ENCODE results near the gene ZNF148. TPM values are rescaled to one million over a fixed set of nuclear protein-coding genes. Genes with fewer than 3 reads are reported as not detected.
A peak's percentile ranks its signal among the peaks of the same experiment; 100 is the strongest.
"Not testable (repeated sequence)": the region's sequence is repeated elsewhere in the genome, so short reads cannot be mapped to it uniquely, and the experiment has no call there.

Gene ZNF148
- total and polyA plus RNA-seq, 7 experiments from 2014 or later, result 36.3 to 101 (median 58.6) TPM

GRCh38 chr3:125394406-125394805 is 19.3 kb upstream of the ZNF148 start:
- peaks cover 0 to 2% (median 0%) of the 10 kb centered on the region in 11 donors for H3K9me3 Mint-ChIP-seq
- POLR2A ChIA-PET, result no interaction called here
- no peak for DNase-seq

GRCh38 chr3:125389282-125389681 is 14.2 kb upstream of the ZNF148 start:
- Histone ChIP-seq H3K9me3 (ENCODE audit: control insufficient read depth in 2 of 3, low read length in 3 of 3) (no peaks in the 10 kb centered on the region), H3K27me3 (ENCODE audit: control insufficient read depth in 2 of 2, insufficient read depth in 2 of 2, low read length in 2 of 2) (no peaks in the 10 kb centered on the region), H3K36me3 (ENCODE audit: control insufficient read depth in 2 of 3, insufficient read depth in 3 of 3, low read length in 3 of 3) (no peaks in the 10 kb centered on the region), H3K27ac (ENCODE audit: low read depth, low read length) (no peak overlapping the region), H3K4me3 (ENCODE audit: low read length) (no peak overlapping the region), H3K4me1 (ENCODE audit: control insufficient read depth in 2 of 2, insufficient read depth in 2 of 2, low read length in 2 of 2) (peaks cover 7 to 11% of the 10 kb centered on the region in 2 donors)
- H3K4me3 Mint-ChIP-seq, result peak overlapping the region in 9 of 10 donors; percentile 3 to 72 (median 62)
- H3K36me3 Mint-ChIP-seq, result peaks cover 0 to 2% (median 0%) of the 10 kb centered on the region in 5 donors
- intact Hi-C loops (cut with micrococcal nuclease), result no loop called here
- ATAC-seq (no peak), DNase-seq (peak in 3 of 9 donors; percentile 3 to 6 (median 6))
- peak overlapping the region in 6 of 9 donors; percentile 2 to 60 (median 8) for H3K27ac Mint-ChIP-seq
- POLR2A ChIA-PET, result interaction anchor here (0.6 to 1.0 kb wide), 2 partner anchors 14 to 127 kb away, joined by 3 to 4 read pairs; partner anchors contain the start of gene ZNF148
- peaks cover 11 to 26% (median 20%) of the 10 kb centered on the region in 7 donors for H3K4me1 Mint-ChIP-seq
- H3K9me3 Mint-ChIP-seq, result peaks cover 0 to 2% (median 0%) of the 10 kb centered on the region in 11 donors
- CTCF ChIA-PET, result interaction anchor here (0.5 kb wide), 1 partner anchor 83 kb away, joined by 3 read pairs; no protein-coding TSS in a partner anchor
- H3K27me3 Mint-ChIP-seq, result peaks cover 0 to 19% (median 7%) of the 10 kb centered on the region in 5 donors

More at GRCh38 chr3:125394406-125394805, 19.3 kb upstream of the ZNF148 start:
- intact Hi-C loops (cut with micrococcal nuclease), result no loop called here
- Histone ChIP-seq H3K4me1 (ENCODE audit: control insufficient read depth in 2 of 2, insufficient read depth in 2 of 2, low read length in 2 of 2) (peaks cover 3 to 5% of the 10 kb centered on the region in 2 donors), H3K36me3 (ENCODE audit: control insufficient read depth in 2 of 3, insufficient read depth in 3 of 3, low read length in 3 of 3) (no peaks in the 10 kb centered on the region), H3K27me3 (ENCODE audit: control insufficient read depth in 2 of 2, insufficient read depth in 2 of 2, low read length in 2 of 2) (peaks cover 0 to 3% of the 10 kb centered on the region in 2 donors), H3K9me3 (ENCODE audit: control insufficient read depth in 2 of 3, low read length in 3 of 3) (no peaks in the 10 kb centered on the region), H3K27ac (ENCODE audit: low read depth, low read length) (no peak overlapping the region), H3K4me3 (ENCODE audit: low read length) (no peak overlapping the region)
- H3K27me3 Mint-ChIP-seq, result peaks cover 6 to 40% (median 11%) of the 10 kb centered on the region in 5 donors
- no peaks in the 10 kb centered on the region for H3K36me3 Mint-ChIP-seq
- H3K4me1 Mint-ChIP-seq, result peaks cover 5 to 14% (median 10%) of the 10 kb centered on the region in 7 donors
- H3K4me3 Mint-ChIP-seq, result no peak overlapping the region
- H3K27ac Mint-ChIP-seq, result no peak overlapping the region
- CTCF ChIA-PET, result no interaction called here
- no peak for ATAC-seq

- H3K27me3 ChIP-seq (ENCODE audit: control insufficient read depth in 2 of 2, insufficient read depth in 2 of 2, low read length in 2 of 2); H3K27ac Mint-ChIP-seq; DNase-seq; intact Hi-C loops (cut with micrococcal nuclease); H3K36me3 Mint-ChIP-seq; H3K27ac ChIP-seq (ENCODE audit: low read depth, low read length); H3K9me3 Mint-ChIP-seq; CTCF ChIA-PET; H3K36me3 ChIP-seq (ENCODE audit: control insufficient read depth in 2 of 3, insufficient read depth in 3 of 3, low read length in 3 of 3); H3K4me3 ChIP-seq (ENCODE audit: low read length); H3K9me3 ChIP-seq (ENCODE audit: control insufficient read depth in 2 of 3, low read length in 3 of 3); ATAC-seq; POLR2A ChIA-PET: not testable (repeated sequence)
- H3K27me3 Mint-ChIP-seq, result peaks cover 0 to 15% (median 4%) of the 10 kb centered on the region in 5 donors
- H3K4me3 Mint-ChIP-seq, result peak overlapping the region in 1 of 10 donors; percentile 18
- H3K4me1 Mint-ChIP-seq, result peaks cover 10 to 20% (median 16%) of the 10 kb centered on the region in 7 donors
- H3K4me1 ChIP-seq (ENCODE audit: control insufficient read depth in 2 of 2, insufficient read depth in 2 of 2, low read length in 2 of 2), result peaks cover 7 to 11% of the 10 kb centered on the region in 2 donors
Measured at GRCh38 chr3:125388369-125388768, 13.2 kb upstream of the ZNF148 start.

GRCh38 chr3:125386811-125387210 is 11.7 kb upstream of the ZNF148 start:
- H3K36me3 Mint-ChIP-seq, result peaks cover 0 to 2% (median 0%) of the 10 kb centered on the region in 5 donors
- Histone ChIP-seq H3K36me3 (ENCODE audit: control insufficient read depth in 2 of 3, insufficient read depth in 3 of 3, low read length in 3 of 3) (no peaks in the 10 kb centered on the region), H3K9me3 (ENCODE audit: control insufficient read depth in 2 of 3, low read length in 3 of 3) (no peaks in the 10 kb centered on the region), H3K27ac (ENCODE audit: low read depth, low read length) (no peak overlapping the region), H3K4me3 (ENCODE audit: low read length) (no peak overlapping the region), H3K4me1 (ENCODE audit: control insufficient read depth in 2 of 2, insufficient read depth in 2 of 2, low read length in 2 of 2) (peaks cover 7 to 16% of the 10 kb centered on the region in 2 donors), H3K27me3 (ENCODE audit: control insufficient read depth in 2 of 2, insufficient read depth in 2 of 2, low read length in 2 of 2) (no peaks in the 10 kb centered on the region)
- DNase-seq, result no peak
- intact Hi-C loops (cut with micrococcal nuclease), result no loop called here
- peaks cover 16 to 30% (median 21%) of the 10 kb centered on the region in 7 donors for H3K4me1 Mint-ChIP-seq
- no peak overlapping the region for H3K4me3 Mint-ChIP-seq
- POLR2A ChIA-PET, result no interaction called here
- no peak for ATAC-seq
- H3K9me3 Mint-ChIP-seq, result peaks cover 0 to 2% (median 0%) of the 10 kb centered on the region in 11 donors
- no peak overlapping the region for H3K27ac Mint-ChIP-seq
- peaks cover 0 to 21% (median 5%) of the 10 kb centered on the region in 5 donors for H3K27me3 Mint-ChIP-seq
- CTCF ChIA-PET, result no interaction called here

- peaks cover 0 to 18% (median 5%) of the 10 kb centered on the region in 5 donors for H3K27me3 Mint-ChIP-seq
- CTCF ChIA-PET, result no interaction called here
- intact Hi-C loops (cut with micrococcal nuclease), result loop anchor here in 1 of 2 donors (5.0 kb wide), 1 partner anchor 241 kb away; no protein-coding TSS in a partner anchor
- H3K4me1 Mint-ChIP-seq, result peaks cover 10 to 23% (median 16%) of the 10 kb centered on the region in 7 donors
- Histone ChIP-seq H3K36me3 (ENCODE audit: control insufficient read depth in 2 of 3, insufficient read depth in 3 of 3, low read length in 3 of 3) (no peaks in the 10 kb centered on the region), H3K27ac (ENCODE audit: low read depth, low read length) (no peak overlapping the region), H3K9me3 (ENCODE audit: control insufficient read depth in 2 of 3, low read length in 3 of 3) (no peaks in the 10 kb centered on the region), H3K4me1 (ENCODE audit: control insufficient read depth in 2 of 2, insufficient read depth in 2 of 2, low read length in 2 of 2) (peaks cover 0 to 10% of the 10 kb centered on the region in 2 donors), H3K4me3 (ENCODE audit: low read length) (no peak overlapping the region), H3K27me3 (ENCODE audit: control insufficient read depth in 2 of 2, insufficient read depth in 2 of 2, low read length in 2 of 2) (no peaks in the 10 kb centered on the region)
- H3K4me3 Mint-ChIP-seq, result no peak overlapping the region
- peaks cover 0 to 2% (median 0%) of the 10 kb centered on the region in 5 donors for H3K36me3 Mint-ChIP-seq
- POLR2A ChIA-PET, result no interaction called here
- ATAC-seq, result no peak
- peak overlapping the region in 1 of 9 donors; percentile 11 for H3K27ac Mint-ChIP-seq
- DNase-seq, result no peak
- peaks cover 0 to 2% (median 0%) of the 10 kb centered on the region in 11 donors for H3K9me3 Mint-ChIP-seq
Measured at GRCh38 chr3:125383744-125384143, 8.6 kb upstream of the ZNF148 start.

GRCh38 chr3:125382298-125382697 is 7.2 kb upstream of the ZNF148 start:
- ChIA-PET CTCF (no interaction called here), POLR2A (interaction anchor here (1.1 to 1.2 kb wide), 2 partner anchors 9 to 26 kb away, joined by 3 to 4 read pairs; no protein-coding TSS in a partner anchor)
- H3K27ac ChIP-seq (ENCODE audit: low read depth, low read length), result no peak overlapping the region
- H3K36me3 ChIP-seq (ENCODE audit: control insufficient read depth in 2 of 3, insufficient read depth in 3 of 3, low read length in 3 of 3), result no peaks in the 10 kb centered on the region
- H3K4me3 ChIP-seq (ENCODE audit: low read length), result no peak overlapping the region
- H3K4me1 ChIP-seq (ENCODE audit: control insufficient read depth in 2 of 2, insufficient read depth in 2 of 2, low read length in 2 of 2), result peaks cover 0 to 10% of the 10 kb centered on the region in 2 donors
- H3K27ac Mint-ChIP-seq, result peak overlapping the region in 1 of 9 donors; percentile 6
- DNase-seq (no peak), ATAC-seq (no peak)
- peaks cover 0 to 2% (median 0%) of the 10 kb centered on the region in 5 donors for H3K36me3 Mint-ChIP-seq
- H3K27me3 ChIP-seq (ENCODE audit: control insufficient read depth in 2 of 2, insufficient read depth in 2 of 2, low read length in 2 of 2), result no peaks in the 10 kb centered on the region
- H3K9me3 Mint-ChIP-seq, result peaks cover 0 to 2% (median 0%) of the 10 kb centered on the region in 11 donors
- peaks cover 10 to 23% (median 12%) of the 10 kb centered on the region in 7 donors for H3K4me1 Mint-ChIP-seq
- peak overlapping the region in 2 of 10 donors; percentile 1 to 23 for H3K4me3 Mint-ChIP-seq
- no peaks in the 10 kb centered on the region for H3K9me3 ChIP-seq (ENCODE audit: control insufficient read depth in 2 of 3, low read length in 3 of 3)
- peaks cover 0 to 17% (median 5%) of the 10 kb centered on the region in 5 donors for H3K27me3 Mint-ChIP-seq
- intact Hi-C loops (cut with micrococcal nuclease), result loop anchor here in 1 of 2 donors (5.0 kb wide), 1 partner anchor 240 kb away; no protein-coding TSS in a partner anchor

Measured in naive thymus-derived CD4-positive, alpha-beta T cell (primary cell).